HL-60/S4 treated with phorbol 12-myristate 13-acetate at 8.2 ng/mL for 4 days and 3 days (cell line): ENCODE measurements around the gene BBOX1.
"Not testable (repeated sequence)": the region's sequence is repeated elsewhere in the genome, so short reads cannot be mapped to it uniquely, and the experiment has no call there.

Source experiments
- in situ Hi-C: fragments of 300-500 bp; cut with MboI; formaldehyde crosslinking; loops from 2 replicates; pipeline ENCODE4 v1.15.0; 2022; ENCODE audit warnings: low sequenced_read_pairs

BBOX1 gene

DNA sequence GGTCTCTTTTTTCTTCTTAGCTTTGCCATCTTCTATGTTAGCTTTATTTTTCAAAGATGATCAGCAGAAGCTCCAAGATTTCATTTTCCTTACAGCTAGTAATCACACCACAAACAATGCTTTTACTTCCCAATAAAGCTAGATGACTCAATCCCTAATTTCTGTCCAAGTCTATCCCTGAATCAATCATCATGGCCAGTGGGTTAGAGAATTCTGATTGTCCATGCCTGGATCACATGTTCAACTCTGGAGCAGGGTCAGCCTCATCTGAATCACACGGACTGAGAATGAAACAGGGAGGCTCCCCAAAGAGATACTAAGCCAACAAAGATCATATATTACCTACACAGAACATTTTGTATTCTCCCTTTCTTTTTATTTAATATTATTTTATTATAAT lies 79.6 kb downstream of the BBOX1 start:
- in situ Hi-C loops = no loop called here

DNA sequence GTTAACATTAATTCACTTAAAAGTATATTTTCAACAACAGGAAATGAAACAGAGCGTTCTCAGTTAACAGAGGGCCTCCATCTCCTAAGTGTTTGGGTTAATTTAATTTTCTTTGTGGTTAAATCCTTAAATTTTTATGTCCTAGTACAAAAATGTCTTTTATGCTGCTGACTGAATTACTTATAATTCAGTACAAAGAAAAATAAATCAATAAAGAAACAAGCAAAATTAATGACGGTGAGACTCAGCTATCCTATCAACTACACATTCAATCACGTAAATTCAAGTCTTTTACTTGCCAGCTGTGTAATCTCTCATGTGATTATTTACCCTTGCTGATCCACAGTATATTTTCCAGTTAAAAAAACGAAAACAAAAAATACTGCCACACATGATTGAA lies 81.4 kb downstream of the BBOX1 start:
- in situ Hi-C loops = no loop called here

DNA sequence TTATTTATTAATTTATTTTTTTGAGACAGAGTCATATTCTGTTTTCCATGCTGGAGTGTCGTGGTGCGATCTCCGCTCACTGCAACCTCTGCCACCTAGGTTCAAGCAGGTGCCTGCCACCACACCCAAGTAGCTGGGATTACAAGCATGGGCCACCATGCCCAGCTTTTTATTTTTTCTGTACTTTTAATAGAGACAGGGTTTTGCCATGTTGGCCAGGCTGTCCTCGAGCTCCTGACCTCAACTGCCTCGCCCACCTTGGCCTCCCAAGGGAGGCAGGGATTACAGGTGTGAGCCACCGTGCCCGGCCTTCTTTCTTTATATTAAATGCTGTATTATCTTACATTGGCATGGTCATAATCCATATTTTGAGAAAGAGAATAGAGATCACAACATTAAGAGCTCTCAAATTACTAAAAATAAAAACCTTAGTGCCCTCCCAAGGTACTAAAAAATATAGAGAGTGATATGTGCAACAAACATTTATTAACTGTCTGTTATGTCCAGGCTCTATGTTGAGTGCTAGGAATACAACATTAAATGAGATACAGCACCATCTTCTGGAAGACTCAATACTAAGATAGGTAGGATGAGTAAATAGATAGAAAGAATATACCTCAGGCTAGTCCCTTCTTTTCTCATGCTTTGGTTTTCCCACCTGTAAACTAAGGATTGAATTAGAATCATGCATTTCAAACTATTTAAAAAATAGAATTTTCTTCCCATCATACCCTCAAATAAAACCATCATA lies 84.1 kb downstream of the BBOX1 start:
- in situ Hi-C loops = no loop called here

DNA sequence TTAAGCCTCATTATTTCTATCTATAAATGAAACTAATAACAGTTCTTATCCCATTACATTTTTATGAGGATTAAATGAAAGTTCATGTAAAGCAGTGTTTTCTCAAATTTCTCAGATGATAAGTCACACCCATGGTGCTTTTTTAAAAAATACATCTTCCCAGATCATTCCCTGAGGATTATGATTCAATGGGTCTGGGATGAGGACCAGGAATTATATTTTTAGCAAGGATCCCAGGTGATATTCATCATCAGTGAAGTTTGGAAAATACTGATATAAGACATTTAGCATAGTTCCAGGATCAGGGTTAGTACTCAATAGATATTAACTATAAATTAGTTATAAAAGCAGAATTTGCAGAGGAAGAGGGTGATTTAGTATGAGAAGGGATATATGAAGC lies 89.1 kb downstream of the BBOX1 start:
- in situ Hi-C loops = no loop called here

DNA sequence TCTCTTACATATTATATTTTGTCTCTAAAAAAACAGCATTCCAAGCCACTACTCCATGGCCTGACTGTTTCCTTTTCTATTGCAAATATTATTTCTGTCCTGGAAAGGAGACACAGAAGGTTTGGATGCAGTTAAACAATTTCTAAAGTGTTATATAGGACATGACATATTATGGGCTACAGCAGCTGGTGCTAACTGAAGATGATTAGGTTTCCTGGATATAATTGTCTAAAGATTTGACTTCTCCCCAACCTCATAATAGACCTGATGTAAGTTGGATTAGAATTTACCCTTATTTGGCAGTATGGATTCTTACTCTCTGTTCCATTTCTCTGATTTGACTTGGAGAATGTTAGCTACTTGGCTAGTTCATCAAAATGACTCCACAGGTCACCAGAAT lies 90.2 kb downstream of the BBOX1 start:
- in situ Hi-C loops = no loop called here

DNA sequence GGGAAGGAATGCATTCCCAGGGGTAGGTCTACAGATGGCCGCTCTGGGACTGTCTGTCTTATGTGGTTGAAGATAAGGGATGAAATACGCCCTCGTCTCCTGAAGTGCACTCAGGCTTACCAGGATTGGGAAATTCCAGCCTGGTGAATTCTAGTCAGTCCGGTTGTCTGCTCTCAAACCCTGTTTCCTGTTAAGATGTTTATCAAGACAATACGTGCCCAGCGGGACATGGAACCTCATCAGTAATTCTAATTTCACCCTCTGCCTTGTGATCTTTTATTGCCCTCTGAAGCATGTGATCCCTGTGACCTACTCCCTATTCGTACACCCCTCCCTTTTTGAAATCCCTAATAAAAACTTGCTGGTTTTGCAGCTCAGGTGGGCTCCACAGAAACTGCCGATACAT lies 95.3 kb downstream of the BBOX1 start:
- in situ Hi-C loops = not testable (repeated sequence)

DNA sequence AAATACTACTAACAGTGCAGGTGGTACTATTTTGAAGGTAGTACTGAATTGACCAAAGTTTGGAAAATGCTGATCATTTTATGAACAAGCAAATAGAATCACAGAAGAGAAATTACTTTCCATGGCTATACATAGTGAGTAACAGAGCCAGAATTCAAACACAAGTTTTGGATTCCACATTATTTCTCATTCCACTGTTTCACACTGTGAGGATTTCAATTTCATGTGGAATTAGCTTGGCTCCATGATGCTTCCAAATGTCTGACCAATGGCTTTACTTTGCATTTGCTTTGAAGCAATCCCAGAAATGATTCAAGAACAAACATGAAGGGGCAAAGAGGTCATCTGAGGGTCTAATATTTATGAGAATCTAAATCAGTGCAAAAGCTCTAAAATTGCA lies 98.1 kb downstream of the BBOX1 start:
- in situ Hi-C loops = no loop called here

DNA sequence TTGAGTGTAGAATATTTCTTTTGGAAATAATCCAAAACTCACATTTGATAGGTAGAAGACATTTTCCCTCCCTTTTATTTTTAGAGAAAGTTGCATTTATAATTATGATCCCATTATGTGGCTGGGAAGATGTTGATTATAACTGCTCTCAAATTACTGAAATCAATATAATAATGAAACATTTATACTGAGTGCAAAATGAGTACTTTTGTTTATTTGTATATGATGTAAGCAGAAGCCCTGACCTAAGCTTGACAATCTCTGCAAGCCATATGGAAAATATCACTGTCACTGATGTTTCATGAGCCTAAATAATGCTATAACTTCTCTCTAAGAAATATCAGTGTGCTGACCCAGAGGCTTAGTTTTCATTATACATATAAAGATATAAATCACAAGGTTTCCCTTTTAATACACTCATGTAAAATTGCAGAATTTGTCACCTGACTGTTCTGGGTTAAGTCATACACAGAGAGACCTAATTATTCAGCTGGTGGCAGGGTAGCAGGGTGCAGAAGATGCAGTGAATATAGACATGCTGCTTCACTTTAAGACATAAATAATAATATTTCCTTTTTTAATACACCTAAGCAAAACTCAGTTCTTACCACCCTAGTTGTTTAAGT lies 99.2 kb downstream of the BBOX1 start:
- in situ Hi-C loops = no loop called here

DNA sequence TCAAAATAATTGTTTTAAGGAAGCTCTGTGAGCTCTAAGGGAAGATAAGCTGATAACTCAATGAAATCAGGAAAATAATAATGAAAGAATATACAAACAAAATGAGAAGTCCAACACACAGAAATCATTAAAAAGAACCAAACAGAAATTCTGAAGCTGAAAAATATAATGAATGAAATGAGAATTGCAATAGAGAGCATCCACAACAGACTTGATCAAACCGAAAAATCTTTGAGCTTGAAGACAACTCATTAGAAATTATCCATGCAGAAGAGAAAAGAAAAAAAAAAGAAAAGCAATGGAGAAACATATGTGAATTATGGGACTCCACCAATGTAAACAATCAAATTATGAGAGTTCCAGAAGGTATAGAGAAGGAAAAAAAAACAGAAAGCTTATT lies 101.0 kb downstream of the BBOX1 start:
- in situ Hi-C loops = no loop called here

DNA sequence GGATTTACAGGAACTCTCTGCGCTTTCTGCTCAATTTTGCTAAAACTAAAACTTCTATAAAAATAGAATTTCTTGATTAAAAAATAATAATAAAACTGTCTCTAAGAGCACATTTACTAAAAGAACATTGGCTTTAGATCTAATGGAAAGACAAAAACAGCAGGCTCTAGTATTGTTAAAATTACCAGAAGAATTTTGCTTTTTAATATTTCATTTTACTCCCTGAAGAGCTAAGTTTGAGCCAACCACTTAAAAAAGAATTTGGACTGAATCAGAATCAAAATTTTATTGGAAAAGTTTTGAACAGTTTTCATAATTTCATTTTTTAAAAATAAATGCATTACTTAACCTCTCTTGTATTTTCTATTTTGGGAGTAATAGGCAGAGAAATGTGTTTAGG lies 107.3 kb downstream of the BBOX1 start:
- in situ Hi-C loops = no loop called here

DNA sequence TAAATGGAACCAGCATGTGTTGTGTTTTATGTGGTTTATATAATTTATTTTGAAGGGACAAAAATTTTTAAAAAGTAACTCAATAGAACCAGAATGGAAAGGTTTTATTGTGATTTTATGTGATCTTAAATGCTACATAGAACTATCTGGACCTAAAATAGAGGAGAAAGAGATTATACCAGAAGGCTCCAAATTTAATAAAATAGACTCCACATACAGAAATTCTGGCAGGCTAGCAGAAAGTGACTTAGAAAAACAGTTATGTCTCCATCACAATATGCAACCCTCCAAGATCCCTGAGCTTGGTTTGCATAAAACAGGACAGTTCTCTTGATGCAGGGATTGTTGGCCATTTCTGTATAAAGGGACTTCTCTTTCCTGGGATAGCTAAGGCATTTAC lies 107.9 kb downstream of the BBOX1 start:
- in situ Hi-C loops = no loop called here

DNA sequence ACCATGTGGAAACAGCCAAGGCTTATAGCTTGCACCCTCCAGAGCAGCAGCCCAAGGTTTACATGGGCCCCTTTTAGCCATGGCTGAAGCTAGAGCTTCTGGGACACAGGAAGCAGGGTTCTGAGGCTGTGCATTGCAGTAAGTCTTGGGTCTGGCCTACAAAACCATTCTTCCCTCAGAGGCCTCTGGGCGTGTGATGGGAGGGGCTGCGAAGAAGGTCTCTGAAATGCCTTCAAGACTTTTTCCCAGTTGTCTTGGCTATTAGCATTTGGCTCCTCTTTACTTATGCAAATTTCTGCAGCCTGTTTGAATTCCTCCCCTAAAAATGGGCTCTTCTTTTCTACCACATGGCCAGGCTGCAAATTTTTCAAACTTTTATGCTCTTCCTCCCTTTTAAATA lies 109.5 kb downstream of the BBOX1 start:
- in situ Hi-C loops = no loop called here

DNA sequence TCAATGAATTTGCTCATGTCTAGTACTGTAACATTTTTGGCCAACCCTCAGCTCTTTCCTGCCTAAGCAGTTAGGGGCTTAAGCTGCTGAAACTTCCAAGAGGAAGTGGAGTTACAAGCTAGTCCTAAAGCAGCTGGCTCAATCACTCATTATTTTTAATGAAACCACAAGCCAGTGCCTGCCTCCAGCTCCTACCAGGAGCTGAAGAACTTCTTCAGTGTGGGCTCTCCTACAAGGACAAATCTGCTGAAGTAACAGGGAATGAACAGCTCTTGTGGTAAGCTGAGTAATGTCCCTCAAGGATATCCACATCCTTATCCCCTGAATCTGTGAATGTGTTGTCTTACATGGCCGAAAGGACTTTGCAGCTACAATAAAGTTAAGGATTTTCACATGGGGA lies 112.5 kb downstream of the BBOX1 start:
- in situ Hi-C loops = no loop called here

DNA sequence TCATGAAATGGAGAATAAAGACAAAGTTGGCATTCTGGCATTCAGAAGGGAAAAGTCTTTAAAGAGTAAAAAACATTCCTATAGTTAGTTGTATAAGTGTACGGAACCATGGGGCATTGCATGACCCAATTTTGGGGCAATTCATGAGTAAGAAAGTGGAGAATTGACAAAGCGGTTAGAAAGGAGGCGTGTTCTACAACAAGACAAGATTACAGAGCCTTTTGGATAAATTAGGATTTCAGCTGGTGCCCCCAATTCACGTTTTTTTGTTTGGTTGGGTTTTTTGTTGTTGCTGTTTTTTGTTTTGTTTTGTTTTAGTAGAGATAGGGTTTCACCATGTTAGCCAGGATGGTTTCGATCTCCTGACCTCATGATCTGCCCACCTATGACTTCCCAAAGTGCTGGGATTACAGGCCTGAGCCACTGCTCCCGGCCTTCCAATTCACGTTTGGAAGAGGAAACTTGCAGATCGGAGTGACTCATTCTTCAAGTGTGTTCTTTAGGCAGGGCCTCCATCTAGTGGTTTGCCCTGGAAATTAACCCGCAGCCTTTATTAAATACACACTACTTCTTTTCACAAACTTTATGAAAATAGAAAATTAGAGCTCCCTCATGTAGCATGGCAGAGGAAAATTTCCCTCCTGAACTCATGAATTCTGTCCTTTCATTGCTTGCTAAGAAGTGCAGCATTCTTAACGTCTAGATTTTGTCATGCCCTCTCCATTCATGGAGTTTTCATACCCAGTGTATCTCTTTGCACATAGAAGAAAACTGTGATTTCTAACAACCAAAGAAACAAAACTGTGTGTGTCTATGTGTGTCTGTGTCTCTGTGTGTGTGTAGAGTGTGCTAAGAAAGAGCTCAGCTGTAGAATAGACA lies 118.1 kb downstream of the BBOX1 start:
- in situ Hi-C loops = no loop called here

DNA sequence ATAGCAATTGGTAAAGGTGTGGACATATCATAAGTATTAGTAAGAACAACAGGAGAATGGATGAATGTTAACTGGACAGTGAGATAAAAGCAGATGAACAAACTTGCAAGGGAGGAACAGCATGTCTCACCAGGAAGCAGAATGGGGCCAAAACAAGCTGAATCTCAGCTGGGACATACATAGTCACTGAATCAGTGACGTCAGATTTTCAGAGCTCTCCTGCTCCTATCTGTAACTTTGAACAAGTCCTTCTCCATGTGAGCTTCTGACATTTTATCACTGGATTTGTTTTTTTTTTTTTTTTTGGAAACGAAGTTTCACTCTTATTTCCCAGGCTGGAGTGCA lies 118.7 kb downstream of the BBOX1 start:
- in situ Hi-C loops = no loop called here

DNA sequence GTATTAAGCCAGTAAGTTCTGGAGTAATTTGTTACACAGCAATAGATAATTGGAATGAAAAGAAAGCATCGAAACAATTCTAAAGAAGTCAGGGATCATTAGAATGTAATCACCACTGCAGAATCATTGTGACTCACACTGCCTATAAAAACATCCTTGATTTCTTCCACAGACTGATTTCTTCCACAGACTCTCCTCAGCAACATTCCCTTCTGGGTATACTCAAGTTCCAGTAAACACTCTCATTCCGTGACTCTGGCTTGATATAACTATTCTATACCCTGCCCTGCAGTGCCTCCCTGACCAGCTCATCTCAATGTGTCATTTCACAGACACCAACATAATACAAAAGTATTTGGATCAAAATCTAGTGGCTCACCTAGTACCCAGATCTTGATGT lies 120.5 kb downstream of the BBOX1 start:
- in situ Hi-C loops = no loop called here

DNA sequence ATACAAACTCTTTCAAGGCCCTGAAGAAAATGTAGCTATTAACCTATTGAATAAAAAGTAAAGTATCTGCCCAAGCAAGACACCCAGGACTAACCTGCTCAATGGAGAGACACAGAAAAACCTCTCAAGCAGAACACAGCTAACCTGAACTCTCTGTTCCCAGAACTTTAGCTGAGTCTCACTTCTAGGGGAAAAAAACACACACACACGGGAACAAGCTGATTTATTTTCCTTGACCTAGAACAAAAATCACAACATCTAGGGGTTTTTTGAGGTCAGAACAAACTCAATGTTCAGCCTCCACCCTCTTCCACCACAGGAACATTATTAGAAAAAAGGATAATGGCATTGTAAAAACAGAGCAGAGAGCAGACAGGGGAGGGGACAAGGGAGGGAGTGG lies 121.6 kb downstream of the BBOX1 start:
- in situ Hi-C loops = no loop called here

DNA sequence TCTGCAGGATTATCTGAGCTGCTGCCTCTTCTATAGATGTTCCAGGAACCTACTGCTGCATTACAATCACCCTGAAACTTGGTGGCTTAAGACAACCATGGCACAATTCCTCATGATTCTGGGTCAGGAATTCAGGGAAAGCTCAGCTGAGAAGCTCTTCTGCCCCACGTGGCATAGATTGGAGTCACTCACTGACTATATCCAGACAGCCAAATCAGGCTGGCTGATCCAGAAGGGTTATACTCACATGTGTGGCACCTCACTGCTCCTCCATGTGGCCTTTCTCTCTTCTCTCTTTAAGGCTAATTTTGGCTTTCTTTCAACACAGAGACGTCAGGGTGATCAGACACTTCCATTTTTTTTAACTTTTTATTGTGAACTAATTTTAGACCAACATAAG lies 125.5 kb downstream of the BBOX1 start:
- in situ Hi-C loops = no loop called here

DNA sequence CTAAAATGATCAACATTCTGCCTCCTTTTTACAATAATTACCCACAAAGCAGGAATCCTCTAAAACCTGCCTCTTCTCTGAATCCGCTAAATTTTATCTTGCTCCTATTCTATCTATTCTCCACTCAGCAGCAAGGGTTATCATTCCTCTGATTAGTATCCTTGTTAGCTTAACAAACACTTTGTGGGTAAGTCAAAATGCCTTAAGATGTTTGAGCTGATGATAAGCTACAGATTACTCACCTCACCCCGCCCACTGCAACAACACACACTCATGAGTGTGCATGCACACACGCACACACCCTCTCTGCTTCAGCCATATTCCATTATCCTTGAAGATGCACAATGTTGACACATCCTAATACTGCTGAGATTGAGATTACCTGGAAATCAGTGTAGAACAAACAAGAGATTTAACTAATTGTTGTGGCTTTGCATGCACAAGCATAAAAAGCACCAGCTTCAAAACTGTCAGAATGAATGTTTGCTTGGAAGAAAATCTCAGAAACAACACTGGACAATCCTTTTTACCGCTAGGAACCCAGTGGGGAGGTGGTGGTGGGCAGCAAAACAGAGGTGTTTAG lies 130.9 kb downstream of the BBOX1 start:
- in situ Hi-C loops = no loop called here

DNA sequence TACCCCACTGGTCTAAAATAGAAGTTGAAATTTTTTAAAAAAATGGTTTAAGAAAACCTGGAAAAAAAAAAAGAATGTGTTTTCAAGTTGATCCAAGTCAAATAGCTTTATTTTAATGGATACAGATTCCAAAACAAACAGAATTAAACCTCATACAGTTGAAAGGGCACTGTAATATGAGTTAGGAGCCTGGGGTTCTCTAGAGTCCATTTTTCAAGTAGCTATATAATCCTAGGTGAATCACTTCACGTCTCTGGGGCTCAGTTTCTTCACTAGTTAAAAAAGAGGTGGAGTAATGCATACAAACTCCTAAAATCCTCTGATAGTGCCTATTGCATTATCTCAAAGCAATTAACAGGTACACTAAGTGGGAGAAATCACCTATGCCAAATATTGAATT lies 132.9 kb downstream of the BBOX1 start:
- in situ Hi-C loops = no loop called here

DNA sequence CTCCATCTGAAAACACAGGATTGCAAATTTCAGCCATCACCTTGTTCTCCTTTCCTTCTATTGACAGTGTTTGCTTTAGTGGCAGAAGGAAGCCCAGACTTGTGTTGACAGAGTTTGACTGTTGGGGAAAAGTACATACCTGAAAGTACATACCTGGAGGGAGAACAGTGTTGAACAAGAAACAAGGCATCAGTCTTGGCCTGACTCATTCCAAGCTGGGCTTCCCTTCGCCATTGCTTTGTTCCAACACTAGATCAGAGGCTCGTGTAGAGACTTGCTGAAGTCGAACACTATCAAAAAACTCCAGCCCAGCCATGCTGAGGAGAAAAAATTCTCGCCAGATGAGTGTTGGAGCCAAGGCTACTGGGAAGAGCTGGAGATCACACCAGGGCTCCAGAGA lies 133.4 kb downstream of the BBOX1 start:
- in situ Hi-C loops = no loop called here
